Loucy (cell line): ENCODE results near the gene FCER2.

Source experiments
- H2AFZ ChIP-seq: fragments of 200-600 bp; sonication (generic); 2 replicates; pipeline ENCODE4 v1.6.0; 2016; ENCODE audit warnings: antibody characterized with exemption, mild to moderate bottlenecking, low read length, moderate library complexity
- H3F3A ChIP-seq: fragments of 200-600 bp; 2 replicates; pipeline ENCODE4 v1.6.0; 2016; ENCODE audit warnings: antibody characterized with exemption, low read depth, mild to moderate bottlenecking
- H3K27me3 ChIP-seq: fragments of 200-600 bp; sonication (generic); 2 replicates; pipeline ENCODE4 v1.6.1; 2014; ENCODE audit warnings: low read length, mild to moderate bottlenecking; ENCODE audit not compliant: insufficient read depth, poor library complexity, severe bottlenecking
- H3K36me3 ChIP-seq: fragments of 200-600 bp; sonication (generic); 2 replicates; pipeline ENCODE4 v1.6.1; 2016; ENCODE audit warnings: low read length; ENCODE audit not compliant: insufficient read depth
- H3K4me1 ChIP-seq: fragments of 200-600 bp; sonication (generic); 2 replicates; pipeline ENCODE4 v1.5.1; 2014; ENCODE audit warnings: low read length, mild to moderate bottlenecking; ENCODE audit not compliant: insufficient read depth, poor library complexity, severe bottlenecking
- H3K4me2 ChIP-seq: fragments of 200-600 bp; sonication (generic); 2 replicates; pipeline ENCODE4 v1.6.0; 2014; ENCODE audit warnings: antibody characterized with exemption, low read length, low read depth, mild to moderate bottlenecking; ENCODE audit not compliant: poor library complexity, severe bottlenecking
- H3K4me3 ChIP-seq: fragments of 200-600 bp; sonication (generic); 2 replicates; pipeline ENCODE4 v1.5.1; 2014; ENCODE audit warnings: low read length, mild to moderate bottlenecking, mixed read lengths; ENCODE audit not compliant: poor library complexity, severe bottlenecking
- H3K79me2 ChIP-seq: fragments of 200-600 bp; sonication (generic); 2 replicates; pipeline ENCODE4 v1.6.1; 2014; ENCODE audit warnings: low read length; ENCODE audit not compliant: insufficient read depth
- H3K9ac ChIP-seq: fragments of 200-600 bp; sonication (generic); 2 replicates; pipeline ENCODE4 v1.6.0; 2014; ENCODE audit warnings: mild to moderate bottlenecking, low read depth, low read length, moderate library complexity; ENCODE audit not compliant: poor library complexity, severe bottlenecking
- H3K9me2 ChIP-seq: fragments of 200-600 bp; sonication (generic); replicated peaks from 2 replicates; pipeline ENCODE4 v1.6.1; 2016; ENCODE audit warnings: low read depth, low read length, mixed read lengths
- H3K9me3 ChIP-seq: fragments of 200-600 bp; sonication (generic); 2 replicates; pipeline ENCODE4 v1.6.1; 2014; ENCODE audit warnings: mild to moderate bottlenecking, antibody characterized with exemption, low read length, low read depth; ENCODE audit not compliant: insufficient read depth
- H4K20me1 ChIP-seq: fragments of 200-600 bp; sonication (generic); 2 replicates; pipeline ENCODE4 v1.6.0; 2014; ENCODE audit warnings: antibody characterized with exemption, low read length, mild to moderate bottlenecking; ENCODE audit not compliant: insufficient read depth, poor library complexity, severe bottlenecking
- EZH2phosphoT487 ChIP-seq: fragments of 200-600 bp; IDR thresholded peaks from 2 replicates; pipeline ENCODE4 v1.6.1; 2018; ENCODE audit warnings: antibody characterized with exemption, mild to moderate bottlenecking, moderate library complexity, borderline replicate concordance
- TF ChIP-seq, protein P1 (sequence below): fragments of 200-600 bp; sonication (generic); conservative IDR thresholded peaks from 2 replicates; pipeline ENCODE4 v1.5.1; 2014; ENCODE audit warnings: mild to moderate bottlenecking, antibody characterized with exemption, low read length

Gene FCER2

DNA sequence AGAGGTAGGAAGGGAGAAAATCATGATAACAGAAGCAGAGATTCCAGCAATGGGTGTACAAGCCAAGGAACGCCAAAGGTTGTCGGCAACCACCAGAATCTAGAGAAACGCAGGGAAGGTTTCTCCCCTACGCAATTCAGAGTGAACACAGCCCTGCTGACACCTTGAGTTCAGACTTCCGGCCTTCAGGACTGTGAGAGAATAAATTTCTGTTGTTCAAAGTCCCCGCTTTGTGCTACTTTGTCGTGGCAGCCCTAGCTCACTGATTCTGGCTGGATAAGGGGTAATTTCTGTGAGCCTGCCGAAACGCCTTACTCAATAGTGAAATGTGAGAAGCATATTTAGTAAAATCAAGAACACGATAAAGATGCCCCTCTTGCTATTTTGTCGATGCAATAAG lies 35.3 kb upstream of the FCER2 start:
- Histone ChIP-seq H3K4me2 (no peak overlapping the region), H4K20me1 (no peaks in the 10 kb centered on the region), H3K9ac (no peak overlapping the region), H3K79me2 (no peaks in the 10 kb centered on the region), H3K4me1 (no peaks in the 10 kb centered on the region), H3F3A (no peaks in the 10 kb centered on the region), H3K36me3 (no peaks in the 10 kb centered on the region), H3K9me2 (no peaks in the 10 kb centered on the region), H3K9me3 (no peaks in the 10 kb centered on the region), H3K4me3 (no peak overlapping the region), H3K27me3 (no peaks in the 10 kb centered on the region), H2AFZ (no peak overlapping the region)
- TF ChIP-seq, protein P1, sequence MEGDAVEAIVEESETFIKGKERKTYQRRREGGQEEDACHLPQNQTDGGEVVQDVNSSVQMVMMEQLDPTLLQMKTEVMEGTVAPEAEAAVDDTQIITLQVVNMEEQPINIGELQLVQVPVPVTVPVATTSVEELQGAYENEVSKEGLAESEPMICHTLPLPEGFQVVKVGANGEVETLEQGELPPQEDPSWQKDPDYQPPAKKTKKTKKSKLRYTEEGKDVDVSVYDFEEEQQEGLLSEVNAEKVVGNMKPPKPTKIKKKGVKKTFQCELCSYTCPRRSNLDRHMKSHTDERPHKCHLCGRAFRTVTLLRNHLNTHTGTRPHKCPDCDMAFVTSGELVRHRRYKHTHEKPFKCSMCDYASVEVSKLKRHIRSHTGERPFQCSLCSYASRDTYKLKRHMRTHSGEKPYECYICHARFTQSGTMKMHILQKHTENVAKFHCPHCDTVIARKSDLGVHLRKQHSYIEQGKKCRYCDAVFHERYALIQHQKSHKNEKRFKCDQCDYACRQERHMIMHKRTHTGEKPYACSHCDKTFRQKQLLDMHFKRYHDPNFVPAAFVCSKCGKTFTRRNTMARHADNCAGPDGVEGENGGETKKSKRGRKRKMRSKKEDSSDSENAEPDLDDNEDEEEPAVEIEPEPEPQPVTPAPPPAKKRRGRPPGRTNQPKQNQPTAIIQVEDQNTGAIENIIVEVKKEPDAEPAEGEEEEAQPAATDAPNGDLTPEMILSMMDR = no peak
- TF ChIP-seq EZH2phosphoT487 = no peak

DNA sequence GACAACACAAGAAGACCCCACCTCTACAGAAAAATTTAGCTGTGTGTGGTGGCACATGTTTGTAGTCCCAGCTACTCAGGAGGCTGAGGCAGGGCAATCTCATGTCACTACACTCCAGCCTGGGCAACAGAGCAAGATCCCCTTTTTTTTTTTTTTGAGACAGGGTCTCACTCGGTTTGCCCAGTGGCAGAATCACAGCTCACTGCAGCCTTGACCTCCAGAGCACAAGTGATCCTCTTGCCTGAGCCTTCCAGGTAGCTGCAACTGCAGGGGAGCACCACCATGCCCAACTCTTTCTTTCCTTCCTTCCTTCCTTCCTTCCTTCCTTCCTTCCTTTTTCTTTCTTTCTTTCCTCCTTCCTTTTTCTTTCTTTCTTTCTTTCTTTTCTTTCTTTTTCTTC lies 34.2 kb upstream of the FCER2 start:
- TF ChIP-seq EZH2phosphoT487 = no peak
- TF ChIP-seq, protein P1 = no peak
- Histone ChIP-seq H3K4me3 (no peak overlapping the region), H3K9me2 (no peaks in the 10 kb centered on the region), H2AFZ (no peak overlapping the region), H3K79me2 (no peaks in the 10 kb centered on the region), H3K4me1 (no peaks in the 10 kb centered on the region), H4K20me1 (no peaks in the 10 kb centered on the region), H3K27me3 (no peaks in the 10 kb centered on the region), H3K36me3 (no peaks in the 10 kb centered on the region), H3K9ac (no peak overlapping the region), H3K9me3 (no peaks in the 10 kb centered on the region), H3K4me2 (no peak overlapping the region), H3F3A (no peaks in the 10 kb centered on the region)

DNA sequence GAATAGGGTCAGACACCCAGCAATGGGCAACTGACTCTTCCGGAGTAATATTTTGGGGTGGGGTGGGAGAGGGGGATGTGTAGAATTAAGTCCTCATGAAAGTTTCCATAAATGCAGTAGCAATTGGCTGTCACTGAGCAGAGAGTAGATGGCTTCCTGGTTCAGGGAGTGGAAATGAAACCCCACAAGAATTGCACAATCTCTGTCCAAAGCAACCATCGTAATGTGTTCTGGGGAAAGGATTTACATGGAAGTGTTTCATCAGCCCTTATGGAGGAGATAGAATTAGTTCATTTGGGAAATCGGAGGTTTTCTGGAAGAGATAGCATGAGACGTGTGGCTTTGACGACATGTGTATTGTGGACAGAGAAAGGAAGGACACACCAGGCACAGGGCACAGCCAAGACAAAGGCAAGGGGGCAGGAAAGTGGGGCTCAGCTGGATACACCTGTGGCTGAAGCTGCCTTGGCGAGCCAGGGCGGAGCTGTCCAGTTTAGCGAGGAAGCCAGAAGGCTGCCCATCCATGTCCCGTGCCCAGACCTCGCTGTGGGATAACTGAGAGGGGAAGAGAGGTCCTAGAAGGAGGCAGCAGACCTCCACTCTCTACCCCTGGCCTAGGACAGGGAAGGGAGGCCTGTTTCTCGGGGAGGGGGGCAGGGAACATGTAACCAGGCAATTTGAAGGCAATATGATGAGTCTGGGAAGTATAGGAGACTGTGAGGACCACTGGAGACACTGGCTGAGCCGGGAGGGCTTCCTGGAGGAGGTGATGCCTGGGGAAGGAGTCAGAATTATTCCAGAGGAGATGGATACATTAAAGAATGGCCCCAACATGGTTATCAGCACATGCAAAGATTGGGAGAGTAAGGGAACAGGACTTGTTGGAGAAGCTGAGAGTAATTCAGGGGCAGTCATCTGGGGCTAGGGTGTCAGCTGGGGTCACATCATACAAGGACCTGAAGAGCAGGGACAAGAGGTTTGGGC lies 32.6 kb upstream of the FCER2 start:
- Histone ChIP-seq H3K36me3 (no peaks in the 10 kb centered on the region), H2AFZ (no peak overlapping the region; the same call in 1 of the 2 replicates), H3K4me2 (no peak overlapping the region), H3K79me2 (no peaks in the 10 kb centered on the region), H3K27me3 (no peaks in the 10 kb centered on the region), H3F3A (no peaks in the 10 kb centered on the region), H3K4me3 (no peak overlapping the region), H3K9me2 (no peaks in the 10 kb centered on the region), H3K4me1 (no peaks in the 10 kb centered on the region), H3K9me3 (no peaks in the 10 kb centered on the region), H3K9ac (no peak overlapping the region), H4K20me1 (no peaks in the 10 kb centered on the region)
- TF ChIP-seq EZH2phosphoT487 = no peak
- TF ChIP-seq, protein P1 = no peak
